GM23338 (cell line): Measurements from ENCODE around the gene SEPTIN11. TPM values are rescaled to one million over a fixed set of nuclear protein-coding genes. Genes with fewer than 3 reads are reported as not detected.
A peak's percentile ranks its signal among the peaks of the same experiment; 100 is the strongest.

Experiments used
- ATAC-seq: fragments of 200-7000 bp; cut with Tn5 transposase; 3 replicates; pipeline ENCODE4 v1.9.1; 2020
- DNase-seq: peaks from one replicate; pipeline ENCODE4 v3.0.0-alpha.2; 2015; ENCODE audit warnings: low spot score
- H2AFZ ChIP-seq: fragments of 200-600 bp; sonication (generic); 2 replicates; pipeline ENCODE4 v1.8.0; 2016; ENCODE audit warnings: antibody characterized with exemption, mild to moderate bottlenecking, moderate library complexity
- H3F3A ChIP-seq: fragments of 200-600 bp; sonication (generic); replicated peaks from 2 replicates; pipeline ENCODE4 v1.8.0; 2017; ENCODE audit warnings: antibody characterized with exemption, mixed run types, low read depth
- H3K27ac ChIP-seq: fragments of 200-600 bp; sonication (generic); 2 replicates; pipeline ENCODE4 v1.6.1; 2016; ENCODE audit warnings: low read depth
- H3K27me3 ChIP-seq: fragments of 200-600 bp; sonication (generic); 2 replicates; pipeline ENCODE4 v1.8.0; 2016; ENCODE audit warnings: mild to moderate bottlenecking, mixed run types, moderate library complexity; ENCODE audit not compliant: insufficient read depth
- H3K36me3 ChIP-seq: fragments of 200-600 bp; sonication (generic); 2 replicates; pipeline ENCODE4 v1.8.0; 2016; ENCODE audit warnings: mild to moderate bottlenecking; ENCODE audit not compliant: insufficient read depth
- H3K4me1 ChIP-seq: fragments of 200-600 bp; sonication (generic); 2 replicates; pipeline ENCODE4 v1.8.0; 2016; ENCODE audit warnings: mild to moderate bottlenecking, moderate library complexity; ENCODE audit not compliant: insufficient read depth
- H3K4me2 ChIP-seq: fragments of 200-600 bp; sonication (generic); 2 replicates; pipeline ENCODE4 v1.7.1; 2017; ENCODE audit warnings: mixed run types
- H3K4me3 ChIP-seq: fragments of 200-600 bp; sonication (generic); 2 replicates; pipeline ENCODE4 v1.6.1; 2016; ENCODE audit warnings: mixed run types
- H3K79me2 ChIP-seq: fragments of 200-600 bp; sonication (generic); replicated peaks from 2 replicates; pipeline ENCODE4 v1.8.0; 2017; ENCODE audit warnings: mild to moderate bottlenecking; ENCODE audit not compliant: insufficient read depth
- H3K9me2 ChIP-seq: fragments of 200-600 bp; sonication (generic); 2 replicates; pipeline ENCODE4 v1.8.0; 2017; ENCODE audit not compliant: insufficient read depth
- H4K20me1 ChIP-seq: fragments of 200-600 bp; sonication (generic); replicated peaks from 2 replicates; pipeline ENCODE4 v1.8.0; 2017; ENCODE audit warnings: mild to moderate bottlenecking; ENCODE audit not compliant: insufficient read depth
- H3K27ac Mint-ChIP-seq: 2 replicates; pipeline ENCODE4 v1.8.0; 2020; ENCODE audit warnings: inconsistent platforms, mild to moderate bottlenecking, moderate library complexity, mixed read lengths
- H3K27me3 Mint-ChIP-seq: 3 replicates; pipeline ENCODE4 v1.8.0; 2022; ENCODE audit warnings: low read depth, mild to moderate bottlenecking, moderate library complexity, mixed read lengths, inconsistent platforms; ENCODE audit not compliant: insufficient read depth, poor library complexity
- H3K36me3 Mint-ChIP-seq: 3 replicates; pipeline ENCODE4 v1.8.0; 2021; ENCODE audit warnings: low read depth, mild to moderate bottlenecking, inconsistent platforms, moderate library complexity, mixed read lengths
- H3K4me1 Mint-ChIP-seq: 3 replicates; pipeline ENCODE4 v1.8.0; 2020; ENCODE audit warnings: mild to moderate bottlenecking, inconsistent platforms, mixed read lengths
- H3K4me3 Mint-ChIP-seq: 3 replicates; pipeline ENCODE4 v1.8.0; 2021; ENCODE audit warnings: moderate library complexity, mild to moderate bottlenecking, inconsistent platforms, mixed read lengths
- H3K9me3 Mint-ChIP-seq: 3 replicates; pipeline ENCODE4 v1.8.0; 2020; ENCODE audit warnings: moderate library complexity, mild to moderate bottlenecking, inconsistent platforms, mixed read lengths
- CREB1 ChIP-seq: fragments of 250-450 bp; sonication (Bioruptor Pico); IDR thresholded peaks from 2 replicates; pipeline ENCODE4 v1.5.0; 2020; ENCODE audit warnings: low read depth, mild to moderate bottlenecking, moderate library complexity
- CTCF ChIP-seq, 2 experiments: fragments of 200-600 bp in 1 of 2; sonication (generic) in 1 of 2; conservative IDR thresholded peaks; 2 replicates each; pipeline versions ENCODE4 v1.5.1 to v1.6.1; 2016 to 2017; ENCODE audit warnings: antibody characterized with exemption in 2 of 2, low read depth in 2 of 2, mild to moderate bottlenecking in 2 of 2, moderate library complexity in 1 of 2
- ETS1 ChIP-seq: IDR thresholded peaks from 2 replicates; pipeline ENCODE4 v1.6.1; 2016; ENCODE audit warnings: antibody characterized with exemption
- EZH2 ChIP-seq: fragments of 200-600 bp; sonication (generic); IDR thresholded peaks from one replicate; pipeline ENCODE4 v1.8.0; 2017; ENCODE audit warnings: antibody characterized with exemption, mild to moderate bottlenecking, low read depth; ENCODE audit not compliant: unreplicated experiment
- EZH2phosphoT487 ChIP-seq: fragments of 200-600 bp; sonication (generic); IDR thresholded peaks from one replicate; pipeline ENCODE4 v1.8.1; 2018; ENCODE audit warnings: antibody characterized with exemption; ENCODE audit not compliant: unreplicated experiment
- JUNB ChIP-seq: IDR thresholded peaks from one replicate; pipeline ENCODE4 v1.6.1; 2016; ENCODE audit warnings: antibody characterized with exemption; ENCODE audit not compliant: unreplicated experiment
- NANOG ChIP-seq: IDR thresholded peaks from 2 replicates; pipeline ENCODE4 v1.6.1; 2016; ENCODE audit warnings: antibody characterized with exemption, borderline replicate concordance
- POLR2AphosphoS5 ChIP-seq: IDR thresholded peaks from 2 replicates; pipeline ENCODE4 v1.6.1; 2016; ENCODE audit warnings: antibody characterized with exemption, low read depth
- STAT1 ChIP-seq: IDR thresholded peaks from one replicate; pipeline ENCODE4 v1.6.1; 2016; ENCODE audit warnings: antibody characterized with exemption; ENCODE audit not compliant: unreplicated experiment
- ZNF114 ChIP-seq: fragments of 250-450 bp; sonication (Bioruptor Pico); IDR thresholded peaks from 2 replicates; pipeline ENCODE4 v1.5.0; 2020; ENCODE audit warnings: mild to moderate bottlenecking, moderate library complexity
- ZNF331 ChIP-seq: fragments of 250-450 bp; sonication (Bioruptor Pico); IDR thresholded peaks from 2 replicates; pipeline ENCODE4 v1.5.0; 2020; ENCODE audit warnings: low read depth, mild to moderate bottlenecking, moderate library complexity
- polyA plus RNA-seq: library from polyadenylated mRNA; unstranded; fragments of >200 nt; fragmentation: Nextera tagmentation; extraction: Ambion mirVana; gene quantifications from 2 replicates; pipeline ENCODE4 v1.2.1, GENCODE V29; 2016
- total RNA-seq: library from RNA; depleted of rRNA; stranded (reverse); fragments of >200 nt; shearing (Covaris generic); gene quantifications from 2 replicates; pipeline ENCODE4 v1.2.3, GENCODE V29; 2014
- TF ChIP-seq, protein P1 (sequence below): IDR thresholded peaks from one replicate; pipeline ENCODE4 v1.6.1; 2018; ENCODE audit warnings: antibody characterized with exemption; ENCODE audit not compliant: unreplicated experiment

Gene SEPTIN11
- total and polyA plus RNA-seq, 2 experiments from 2014 or later: 80.0 to 81.6 TPM

- no peak for TF ChIP-seq CTCF (conservative IDR thresholded peaks at IDR 0.05; ENCODE audit: low read depth in 2 of 2)
- TF ChIP-seq EZH2: no peak
- TF ChIP-seq CREB1 (CRISPR knock-in tag): no peak
- TF ChIP-seq EZH2phosphoT487: no peak
- no peak for TF ChIP-seq JUNB
- TF ChIP-seq, protein P1, sequence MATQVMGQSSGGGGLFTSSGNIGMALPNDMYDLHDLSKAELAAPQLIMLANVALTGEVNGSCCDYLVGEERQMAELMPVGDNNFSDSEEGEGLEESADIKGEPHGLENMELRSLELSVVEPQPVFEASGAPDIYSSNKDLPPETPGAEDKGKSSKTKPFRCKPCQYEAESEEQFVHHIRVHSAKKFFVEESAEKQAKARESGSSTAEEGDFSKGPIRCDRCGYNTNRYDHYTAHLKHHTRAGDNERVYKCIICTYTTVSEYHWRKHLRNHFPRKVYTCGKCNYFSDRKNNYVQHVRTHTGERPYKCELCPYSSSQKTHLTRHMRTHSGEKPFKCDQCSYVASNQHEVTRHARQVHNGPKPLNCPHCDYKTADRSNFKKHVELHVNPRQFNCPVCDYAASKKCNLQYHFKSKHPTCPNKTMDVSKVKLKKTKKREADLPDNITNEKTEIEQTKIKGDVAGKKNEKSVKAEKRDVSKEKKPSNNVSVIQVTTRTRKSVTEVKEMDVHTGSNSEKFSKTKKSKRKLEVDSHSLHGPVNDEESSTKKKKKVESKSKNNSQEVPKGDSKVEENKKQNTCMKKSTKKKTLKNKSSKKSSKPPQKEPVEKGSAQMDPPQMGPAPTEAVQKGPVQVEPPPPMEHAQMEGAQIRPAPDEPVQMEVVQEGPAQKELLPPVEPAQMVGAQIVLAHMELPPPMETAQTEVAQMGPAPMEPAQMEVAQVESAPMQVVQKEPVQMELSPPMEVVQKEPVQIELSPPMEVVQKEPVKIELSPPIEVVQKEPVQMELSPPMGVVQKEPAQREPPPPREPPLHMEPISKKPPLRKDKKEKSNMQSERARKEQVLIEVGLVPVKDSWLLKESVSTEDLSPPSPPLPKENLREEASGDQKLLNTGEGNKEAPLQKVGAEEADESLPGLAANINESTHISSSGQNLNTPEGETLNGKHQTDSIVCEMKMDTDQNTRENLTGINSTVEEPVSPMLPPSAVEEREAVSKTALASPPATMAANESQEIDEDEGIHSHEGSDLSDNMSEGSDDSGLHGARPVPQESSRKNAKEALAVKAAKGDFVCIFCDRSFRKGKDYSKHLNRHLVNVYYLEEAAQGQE: no peak
Observed at GRCh38 chr4:76902233-76902890, 47.2 kb upstream of the SEPTIN11 start (continued).

DNA sequence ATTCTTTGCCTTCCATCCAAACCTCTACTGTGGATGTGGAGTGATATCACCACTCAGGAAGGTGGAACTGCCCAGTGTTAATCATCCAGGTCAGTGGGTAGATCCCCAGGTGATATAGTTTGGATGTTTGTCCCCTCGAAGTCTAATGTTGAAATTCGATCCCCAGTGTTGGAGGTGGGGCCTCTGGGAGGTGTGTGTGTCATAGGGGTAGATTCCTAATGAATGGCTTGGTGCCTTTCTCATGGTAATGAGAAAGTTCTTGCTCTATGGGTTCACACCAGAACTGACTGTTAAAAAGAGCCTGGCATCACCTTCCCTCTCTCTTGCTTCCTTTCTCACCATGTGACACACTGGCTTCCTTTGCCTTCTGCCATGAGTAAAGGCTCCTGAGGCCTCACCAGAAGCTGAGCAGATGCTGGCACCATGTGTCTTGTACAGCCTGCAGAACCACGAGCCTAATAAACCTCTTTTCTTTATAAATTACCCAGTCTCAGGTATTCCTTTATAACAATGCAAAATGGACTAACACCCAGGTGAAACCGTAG lies 44.8 kb upstream of the SEPTIN11 start:
- Histone ChIP-seq H3K79me2 (no peaks in the 10 kb centered on the region), H3K27me3 (peaks cover 7% of the 10 kb centered on the region), H4K20me1 (no peaks in the 10 kb centered on the region), H3K4me1 (0 out of 2 replicates have a peak, but pooled peaks cover 5% of the 10 kb centered on the region), H2AFZ (no peak overlapping the region), H3K4me2 (0 out of 2 replicates have a peak overlapping the region, but pooled peaks have one; percentile 38), H3K27ac (no peak overlapping the region), H3K36me3 (0 out of 2 replicates have a peak, but pooled peaks cover 4% of the 10 kb centered on the region), H3F3A (no peaks in the 10 kb centered on the region), H3K9me2 (peaks cover 26% of the 10 kb centered on the region), H3K4me3 (no peak overlapping the region)
- Mint-ChIP-seq H3K27ac (no peak overlapping the region; the same call in 1 of the 2 replicates), H3K4me1 (peaks cover 7% of the 10 kb centered on the region), H3K4me3 (no peak overlapping the region), H3K27me3 (peaks cover 5% of the 10 kb centered on the region), H3K9me3 (peaks cover 10% of the 10 kb centered on the region), H3K36me3 (peaks cover 13% of the 10 kb centered on the region)
- DNase-seq (peak; percentile 63), ATAC-seq (peak; percentile 97)
- TF ChIP-seq NANOG: no peak
- TF ChIP-seq, protein P1: no peak
- no peak for TF ChIP-seq EZH2phosphoT487
- TF ChIP-seq EZH2: no peak
- TF ChIP-seq ZNF114 (CRISPR knock-in tag): no peak
- no peak for TF ChIP-seq ETS1
- TF ChIP-seq CTCF (conservative IDR thresholded peaks at IDR 0.05; ENCODE audit: low read depth in 2 of 2): no peak
- no peak for TF ChIP-seq JUNB
- no peak for TF ChIP-seq CREB1 (CRISPR knock-in tag)
- no peak for TF ChIP-seq STAT1
- TF ChIP-seq ZNF331 (CRISPR knock-in tag): no peak
- no peak for TF ChIP-seq POLR2AphosphoS5
